ENCODE measurements around the gene MAST2.

DNA sequence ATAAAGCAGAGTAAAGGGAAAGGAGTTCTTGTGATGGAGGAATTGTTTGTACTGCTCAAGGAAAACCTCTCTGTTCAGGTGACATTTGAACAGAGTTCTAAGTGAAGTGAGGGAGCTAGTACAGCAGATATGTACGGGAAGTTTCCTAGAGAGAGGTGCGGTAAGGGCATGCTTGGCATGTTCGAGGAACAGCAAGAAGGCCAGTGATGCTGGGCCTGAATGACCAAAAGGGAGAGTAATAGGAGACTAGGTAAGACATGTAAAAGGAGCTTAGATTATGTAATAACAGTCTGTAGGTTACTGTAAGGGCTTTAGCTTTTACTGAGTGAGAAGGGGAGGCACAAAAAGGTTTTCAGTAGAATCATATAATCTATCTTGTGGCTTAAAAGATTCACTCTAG, 265.1 kb downstream of the MAST2 start:
- TF ChIP-seq, protein P1, sequence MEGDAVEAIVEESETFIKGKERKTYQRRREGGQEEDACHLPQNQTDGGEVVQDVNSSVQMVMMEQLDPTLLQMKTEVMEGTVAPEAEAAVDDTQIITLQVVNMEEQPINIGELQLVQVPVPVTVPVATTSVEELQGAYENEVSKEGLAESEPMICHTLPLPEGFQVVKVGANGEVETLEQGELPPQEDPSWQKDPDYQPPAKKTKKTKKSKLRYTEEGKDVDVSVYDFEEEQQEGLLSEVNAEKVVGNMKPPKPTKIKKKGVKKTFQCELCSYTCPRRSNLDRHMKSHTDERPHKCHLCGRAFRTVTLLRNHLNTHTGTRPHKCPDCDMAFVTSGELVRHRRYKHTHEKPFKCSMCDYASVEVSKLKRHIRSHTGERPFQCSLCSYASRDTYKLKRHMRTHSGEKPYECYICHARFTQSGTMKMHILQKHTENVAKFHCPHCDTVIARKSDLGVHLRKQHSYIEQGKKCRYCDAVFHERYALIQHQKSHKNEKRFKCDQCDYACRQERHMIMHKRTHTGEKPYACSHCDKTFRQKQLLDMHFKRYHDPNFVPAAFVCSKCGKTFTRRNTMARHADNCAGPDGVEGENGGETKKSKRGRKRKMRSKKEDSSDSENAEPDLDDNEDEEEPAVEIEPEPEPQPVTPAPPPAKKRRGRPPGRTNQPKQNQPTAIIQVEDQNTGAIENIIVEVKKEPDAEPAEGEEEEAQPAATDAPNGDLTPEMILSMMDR (IDR thresholded peaks at IDR 0.05) = no peak
- TF ChIP-seq POLR2A (IDR thresholded peaks at IDR 0.05) = no peak

All from testis (tissue), 2 donors.